ACHN (cell line): Measurements from ENCODE around the gene ATP2A1.
"Not testable (repeated sequence)": the region's sequence is repeated elsewhere in the genome, so short reads cannot be mapped to it uniquely, and the experiment has no call there.

Source experiments
- DNase-seq: peaks from one replicate; pipeline ENCODE4 v3.0.0-alpha.2; 2015
- in situ Hi-C: cut with HindIII; loops from 2 replicates; pipeline ENCODE4 v1.10.0; 2017; ENCODE audit warnings: low sequenced_read_pairs, low pct_ligation_motif_present, low pct_unique_long_range_greater_than_20kb

The ATP2A1 gene

GRCh38 chr16:28924399-28924761 lies 46.1 kb downstream of the ATP2A1 start:
- in situ Hi-C loops, result no loop called here
- no peak for DNase-seq

GRCh38 chr16:28924762-28925385 lies 46.6 kb downstream of the ATP2A1 start, which contains the start of gene RABEP2:
RABEP2 (minus strand) TSS chr16:28925238; CDS start chr16:28925163, 75 bp downstream.
- DNase-seq, result peak; percentile 93
- in situ Hi-C loops, result no loop called here

- in situ Hi-C loops, result no loop called here
- DNase-seq, result peak; percentile 80
Observed at GRCh38 chr16:28925386-28926228, 47.3 kb downstream of the ATP2A1 start.

- in situ Hi-C loops, result not testable (repeated sequence)
Observed at GRCh38 chr16:28926284-28926683, 48.0 kb downstream of the ATP2A1 start.

GRCh38 chr16:28927815-28928214 lies 49.5 kb downstream of the ATP2A1 start:
- DNase-seq, result no peak
- in situ Hi-C loops, result no loop called here

More at GRCh38 chr16:28926284-28926683, 48.0 kb downstream of the ATP2A1 start:
- DNase-seq, result not testable (repeated sequence)

- DNase-seq, result no peak
- in situ Hi-C loops, result no loop called here
Observed at GRCh38 chr16:28930203-28930602, 51.9 kb downstream of the ATP2A1 start.

GRCh38 chr16:28930652-28931051 lies 52.4 kb downstream of the ATP2A1 start:
- no peak for DNase-seq

GRCh38 chr16:28931801-28932225 lies 53.5 kb downstream of the ATP2A1 start, which contains the start of gene CD19:
CD19 (plus strand) TSS chr16:28931971; CDS start chr16:28932001, 30 bp downstream.
- no peak for DNase-seq
- in situ Hi-C loops, result no loop called here

More at GRCh38 chr16:28930652-28931051, 52.4 kb downstream of the ATP2A1 start:
- in situ Hi-C loops, result no loop called here

- in situ Hi-C loops, result no loop called here
- no peak for DNase-seq
Observed at GRCh38 chr16:28932339-28933141, 54.3 kb downstream of the ATP2A1 start.

GRCh38 chr16:28933171-28933570 lies 54.9 kb downstream of the ATP2A1 start:
- in situ Hi-C loops, result no loop called here
- DNase-seq, result no peak

- in situ Hi-C loops, result no loop called here
Observed at GRCh38 chr16:28935346-28935745, 57.1 kb downstream of the ATP2A1 start.

GRCh38 chr16:28935924-28936783 lies 57.9 kb downstream of the ATP2A1 start:
- DNase-seq, result peak; percentile 27
- in situ Hi-C loops, result no loop called here

More at GRCh38 chr16:28935346-28935745, 57.1 kb downstream of the ATP2A1 start:
- no peak for DNase-seq

GRCh38 chr16:28936784-28937155 lies 58.5 kb downstream of the ATP2A1 start:
- in situ Hi-C loops, result no loop called here

GRCh38 chr16:28937222-28937876 lies 59.1 kb downstream of the ATP2A1 start:
- in situ Hi-C loops, result no loop called here

More at GRCh38 chr16:28936784-28937155, 58.5 kb downstream of the ATP2A1 start:
- no peak for DNase-seq

GRCh38 chr16:28938721-28939120 lies 60.4 kb downstream of the ATP2A1 start:
- in situ Hi-C loops, result no loop called here
- DNase-seq, result no peak

More at GRCh38 chr16:28937222-28937876, 59.1 kb downstream of the ATP2A1 start:
- DNase-seq, result no peak

- DNase-seq, in situ Hi-C loops: not testable (repeated sequence)
Observed at GRCh38 chr16:28939825-28940224, 61.5 kb downstream of the ATP2A1 start.

GRCh38 chr16:28943281-28943680 lies 65.0 kb downstream of the ATP2A1 start:
- in situ Hi-C loops, result no loop called here
- DNase-seq, result no peak
